Measurements from ENCODE around the gene SLC24A3.

DNA sequence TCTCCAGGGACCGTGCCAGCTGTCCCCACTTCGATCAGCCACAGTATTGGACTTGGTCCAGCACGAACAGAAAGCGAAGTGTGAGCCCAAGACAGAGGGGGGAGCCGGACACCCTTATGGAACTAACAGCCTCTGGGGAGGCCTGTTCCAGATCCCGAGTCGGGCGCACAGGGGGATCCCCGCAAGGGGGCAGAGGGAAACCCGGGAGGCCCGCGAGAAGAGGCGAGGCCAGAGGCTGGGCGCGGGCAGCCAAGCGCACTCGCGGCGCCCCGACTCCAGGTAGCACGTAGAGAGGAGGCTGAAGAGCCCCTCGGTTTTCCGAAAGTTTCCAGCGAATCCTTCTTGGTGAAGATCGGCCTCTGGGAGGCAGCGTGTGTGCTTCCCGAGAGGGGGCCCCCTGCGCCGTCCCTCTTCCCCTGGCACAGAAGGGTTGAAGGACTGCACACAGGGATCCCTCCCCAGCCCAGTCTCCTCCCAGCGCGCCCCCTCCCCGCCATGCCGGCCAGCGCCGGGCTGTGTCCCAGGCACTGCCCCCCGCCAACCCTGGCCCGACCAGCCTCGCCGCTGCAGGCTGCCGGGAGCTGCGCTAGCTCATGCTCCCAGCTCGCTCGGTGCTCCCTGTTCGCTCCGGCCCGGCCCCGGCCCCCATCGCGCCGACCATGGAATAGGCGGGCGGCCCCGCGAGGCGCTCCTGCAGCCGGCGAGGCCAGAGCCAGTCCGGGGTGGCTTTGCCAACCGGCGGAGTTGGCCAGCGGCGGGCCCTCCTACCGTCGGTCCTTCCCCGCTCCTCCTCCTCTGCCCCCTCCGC lies 577 bp upstream of the SLC24A3 start:
- TF ChIP-seq CTCF (IDR thresholded peaks at IDR 0.05; ENCODE audit: low read depth, low read length, poor library complexity, severe bottlenecking) (no peak), EZH2phosphoT487 (IDR thresholded peaks at IDR 0.05; ENCODE audit: borderline replicate concordance, low read length) (no peak)

All from DOHH2 (cell line).